HepG2 (cell line): ENCODE results near the gene SWI5.

ENCODE experiments used
- BCL3 ChIP-seq: sonication (generic); formaldehyde crosslinking; IDR thresholded peaks from 2 replicates; pipeline ENCODE4 v1.5.1; 2020; ENCODE audit warnings: mild to moderate bottlenecking, missing genetic modification reagents, moderate library complexity
- CTCF ChIP-seq: sonication (generic); formaldehyde crosslinking; IDR thresholded peaks from 2 replicates; pipeline ENCODE4 v1.5.0; 2020; ENCODE audit warnings: mild to moderate bottlenecking, missing genetic modification reagents, moderate library complexity
- EP300 ChIP-seq, 3 experiments: sonication (generic) in 1 of 3; formaldehyde crosslinking in 1 of 3; IDR thresholded peaks; 2 replicates each; pipeline versions ENCODE4 v1.5.1 to v1.6.1; 2011 to 2020; ENCODE audit warnings: low read depth in 2 of 3, low read length in 2 of 3, borderline replicate concordance in 1 of 3, improper control_type of control experiment in 1 of 3, mild to moderate bottlenecking in 1 of 3, missing genetic modification reagents in 1 of 3, moderate library complexity in 1 of 3
- MXI1 ChIP-seq: IDR thresholded peaks from 3 replicates; pipeline ENCODE4 v1.6.1; 2012; ENCODE audit warnings: low read depth, low read length, inconsistent platforms, borderline replicate concordance
- MYC ChIP-seq: sonication (generic); formaldehyde crosslinking; IDR thresholded peaks from 2 replicates; pipeline ENCODE4 v1.9.0; 2021; ENCODE audit warnings: missing genetic modification reagents, borderline replicate concordance
- NBN ChIP-seq: fragments of 450-650 bp; conservative IDR thresholded peaks from 2 replicates; pipeline ENCODE4 v1.6.1; 2017
- RAD21 ChIP-seq: fragments of 450-650 bp; formaldehyde crosslinking; IDR thresholded peaks from 2 replicates; pipeline ENCODE4 v1.5.0; 2020; ENCODE audit warnings: mild to moderate bottlenecking
- STAT6 ChIP-seq: sonication (generic); formaldehyde crosslinking; IDR thresholded peaks from 2 replicates; pipeline ENCODE4 v1.4.0; 2020; ENCODE audit warnings: missing genetic modification reagents, mild to moderate bottlenecking, borderline replicate concordance
- ZIK1 ChIP-seq: sonication (generic); formaldehyde crosslinking; IDR thresholded peaks from 2 replicates; pipeline ENCODE4 v1.5.0; 2020; ENCODE audit warnings: mild to moderate bottlenecking, low read depth, missing genetic modification reagents, borderline replicate concordance
- ZNF121 ChIP-seq: sonication (generic); formaldehyde crosslinking; IDR thresholded peaks from 2 replicates; pipeline ENCODE4 v1.5.0; 2020; ENCODE audit warnings: mild to moderate bottlenecking, missing genetic modification reagents

- no peak for TF ChIP-seq CTCF (CRISPR knock-in tag)
- TF ChIP-seq STAT6 (CRISPR knock-in tag), result no peak
- TF ChIP-seq RAD21, result no peak
- no peak for TF ChIP-seq MYC (CRISPR knock-in tag)
- no peak for TF ChIP-seq MXI1
- TF ChIP-seq NBN, result no peak
- no peak for TF ChIP-seq BCL3
- TF ChIP-seq ZIK1 (CRISPR knock-in tag), result no peak
- no peak for TF ChIP-seq EP300 (IDR thresholded peaks at IDR 0.05; ENCODE audit: low read depth in 2 of 2, low read length in 2 of 2)
- TF ChIP-seq EP300 (CRISPR knock-in tag; IDR thresholded peaks at IDR 0.05; ENCODE audit: borderline replicate concordance), result no peak
- TF ChIP-seq ZNF121 (CRISPR knock-in tag), result no peak
These were observed 61.9 kb downstream of the SWI5 start for GRCh38 chr9:128337936-128338335.
